ENCODE data around the gene VSTM4.

Gene VSTM4

GRCh38 chr10:49036638-49037037 is 78.7 kb downstream of the VSTM4 start:
- no peak for DNase-seq

- DNase-seq = no peak
Measured at GRCh38 chr10:49035920-49036319, 79.4 kb downstream of the VSTM4 start.

GRCh38 chr10:49034925-49035324 is 80.4 kb downstream of the VSTM4 start:
- DNase-seq = no peak

GRCh38 chr10:49033939-49034338 is 81.4 kb downstream of the VSTM4 start:
- DNase-seq = no peak

- DNase-seq = no peak
Measured at GRCh38 chr10:49029666-49030065, 85.7 kb downstream of the VSTM4 start.

- no peak for DNase-seq
Measured at GRCh38 chr10:49028639-49029038, 86.7 kb downstream of the VSTM4 start.

GRCh38 chr10:49025347-49025983 is 89.9 kb downstream of the VSTM4 start:
- no peak for DNase-seq

- DNase-seq = no peak
Measured at GRCh38 chr10:49024484-49024883, 90.8 kb downstream of the VSTM4 start.

GRCh38 chr10:49023752-49024151 is 91.6 kb downstream of the VSTM4 start:
- no peak for DNase-seq

- DNase-seq = no peak
Measured at GRCh38 chr10:49023071-49023470, 92.3 kb downstream of the VSTM4 start.

- DNase-seq = no peak
Measured at GRCh38 chr10:49021685-49022084, 93.6 kb downstream of the VSTM4 start.

GRCh38 chr10:49015700-49016099 is 99.6 kb downstream of the VSTM4 start:
- DNase-seq = no peak

- DNase-seq = no peak
Measured at GRCh38 chr10:49012603-49013002, 102.7 kb downstream of the VSTM4 start.

- DNase-seq = no peak
Measured at GRCh38 chr10:49011756-49012155, 103.6 kb downstream of the VSTM4 start.

GRCh38 chr10:49010865-49011264 is 104.5 kb downstream of the VSTM4 start:
- no peak for DNase-seq

- DNase-seq = no peak
Measured at GRCh38 chr10:49010295-49010694, 105.0 kb downstream of the VSTM4 start.

GRCh38 chr10:49009199-49009979 is 105.9 kb downstream of the VSTM4 start:
- DNase-seq = no peak

- DNase-seq = no peak
Measured at GRCh38 chr10:49008505-49009198, 106.7 kb downstream of the VSTM4 start.

- DNase-seq = no peak
Measured at GRCh38 chr10:49008091-49008490, 107.2 kb downstream of the VSTM4 start.

- no peak for DNase-seq
Measured at GRCh38 chr10:49007129-49007528, 108.2 kb downstream of the VSTM4 start.

- no peak for DNase-seq
Measured at GRCh38 chr10:49005270-49005669, 110.1 kb downstream of the VSTM4 start.

- no peak for DNase-seq
Measured at GRCh38 chr10:49001870-49002672, 113.3 kb downstream of the VSTM4 start.

GRCh38 chr10:49001402-49001801 is 113.9 kb downstream of the VSTM4 start:
- no peak for DNase-seq
